K562 (cell line): ENCODE data around the gene RREB1. TPM values are rescaled to one million over a fixed set of nuclear protein-coding genes. Genes with fewer than 3 reads are reported as not detected.

Experiments used
- FIP1L1 ChIP-seq: fragments of 200-400 bp; formaldehyde crosslinking; IDR thresholded peaks from 2 replicates; pipeline ENCODE4 v1.6.1; 2018; ENCODE audit warnings: mild to moderate bottlenecking, low read depth, low read length; ENCODE audit not compliant: poor library complexity, severe bottlenecking
- HDAC2 ChIP-seq: fragments of 450-650 bp; IDR thresholded peaks from 2 replicates; pipeline ENCODE4 v1.6.1; 2016; ENCODE audit warnings: mild to moderate bottlenecking
- NKRF ChIP-seq: fragments of 450-650 bp; IDR thresholded peaks from 2 replicates; pipeline ENCODE4 v1.6.1; 2016; ENCODE audit warnings: borderline replicate concordance
- NR2C1 ChIP-seq, 2 experiments: fragments of 450-650 bp; IDR thresholded peaks; 2 replicates each; pipeline ENCODE4 v1.6.1; 2017; ENCODE audit warnings: mild to moderate bottlenecking in 2 of 2, antibody characterized with exemption in 1 of 2, inconsistent platforms in 1 of 2, missing compliant biosample characterization in 1 of 2, missing genetic modification characterization in 1 of 2
- NR2C2 ChIP-seq, 2 experiments: fragments of 200-800 bp in 1 of 2; sonication (Bioruptor generic) in 1 of 2; sonication (generic) in 1 of 2; formaldehyde crosslinking in 1 of 2; IDR thresholded peaks; 2 replicates each; pipeline versions ENCODE4 v1.6.1 to v1.8.0; 2016 to 2022; ENCODE audit warnings: mild to moderate bottlenecking in 1 of 2, missing compliant biosample characterization in 1 of 2, missing genetic modification characterization in 1 of 2, missing genetic modification reagents in 1 of 2
- REST ChIP-seq, 2 experiments: fragments of 450-650 bp; formaldehyde crosslinking in 1 of 2; IDR thresholded peaks; 2 replicates each; pipeline versions ENCODE4 v1.4.0 to v1.6.1; 2014 to 2020; ENCODE audit warnings: mild to moderate bottlenecking in 2 of 2, borderline replicate concordance in 1 of 2, low read depth in 1 of 2
- ZNF77 ChIP-seq: fragments of 250-450 bp; sonication (Bioruptor Pico); IDR thresholded peaks from 2 replicates; pipeline ENCODE4 v1.5.0; 2020
- polyA plus RNA-seq, 8 experiments: library from polyadenylated mRNA; depleted of rRNA in 4 of 8; stranded (reverse) in 5 of 8; unstranded in 3 of 8; fragments of >200 nt; fragmentation: Nextera tagmentation in 2 of 8; fragmentation: Illumina TruSeq in 1 of 8; extraction: Ambion mirVana in 2 of 8; extraction: Trizol in 1 of 8; gene quantifications; 2 replicates each; pipeline versions ENCODE4 v1.2.1 to v1.2.3, GENCODE V29; 2011 to 2014; ENCODE audit warnings: inconsistent platforms in 1 of 8, missing spikeins in 1 of 8
- total RNA-seq, 7 experiments: library from RNA; depleted of rRNA in 6 of 7; stranded (reverse); fragments of >200 nt in 6 of 7; fragmentation: Illumina TruSeq in 2 of 7; extraction: Trizol in 2 of 7; gene quantifications; 2 replicates each; pipeline versions ENCODE4 v1.2.1 to v1.2.3, GENCODE V29; 2011 to 2021; ENCODE audit warnings: low replicate concordance in 1 of 7

Gene RREB1
- total and polyA plus RNA-seq, 9 of the 15 experiments (the other 6 are each of a cell fraction or from before 2014, with no cell fraction given): 3.3 to 64.2 (median 19.3) TPM

- TF ChIP-seq NKRF: peak; percentile 66; the same call in 1 of the 2 replicates
- peak; percentile 72 for TF ChIP-seq HDAC2
- TF ChIP-seq NR2C1 (IDR thresholded peaks at IDR 0.05): no peak
- TF ChIP-seq NR2C1 (tag; IDR thresholded peaks at IDR 0.05): no peak
- TF ChIP-seq FIP1L1: no peak
- no peak for TF ChIP-seq NR2C2 (CRISPR knock-in tag; IDR thresholded peaks at IDR 0.05)
- no peak for TF ChIP-seq NR2C2 (tag; IDR thresholded peaks at IDR 0.05)
- peak; percentile 39 for TF ChIP-seq REST (IDR thresholded peaks at IDR 0.05; ENCODE audit: borderline replicate concordance)
- TF ChIP-seq REST (CRISPR knock-in tag; IDR thresholded peaks at IDR 0.05; ENCODE audit: low read depth): no peak
- no peak for TF ChIP-seq ZNF77 (CRISPR knock-in tag)
These were observed 88.2 kb downstream of the RREB1 start (continued) for GRCh38 chr6:7196019-7196402.
